ENCODE data around the gene C9. TPM values are rescaled to one million over a fixed set of nuclear protein-coding genes. Genes with fewer than 3 reads are reported as not detected.

C9 gene
- total RNA-seq, 3 donors from 2014 or later (not counting 1 experiment from before 2014, with no cell fraction given), result 0.52 TPM; not detected in 2

- DNase-seq (no peak), ATAC-seq (no peak)
- H3K4me3 ChIP-seq (ENCODE audit: low read length), result no peak overlapping the region
- peaks cover 60% of the 10 kb centered on the region for H3K4me1 ChIP-seq (ENCODE audit: control insufficient read depth, insufficient read depth, low read length)
- Mint-ChIP-seq H3K27me3 (ENCODE audit: low read depth in 2 of 2) (no peaks in the 10 kb centered on the region), H3K27ac (peak overlapping the region; percentile 72 to 78), H3K4me1 (peaks cover 74 to 79% of the 10 kb centered on the region in 2 donors), H3K9me3 (no peaks in the 10 kb centered on the region), H3K36me3 (no peaks in the 10 kb centered on the region), H3K4me3 (peak overlapping the region; percentile 43)
- no peaks in the 10 kb centered on the region for H3K36me3 ChIP-seq (ENCODE audit: control insufficient read depth, insufficient read depth, low read length)
- WGBS (ENCODE audit: insufficient coverage), result 100% methylated on average over 2 of the region's 2 CpGs
- H3K27ac ChIP-seq (ENCODE audit: low read length), result no peak overlapping the region
- H3K27me3 ChIP-seq (ENCODE audit: control insufficient read depth, insufficient read depth, low read length), result no peaks in the 10 kb centered on the region
- H3K9me3 ChIP-seq (ENCODE audit: control insufficient read depth, insufficient read depth, low read length), result no peaks in the 10 kb centered on the region
- intact Hi-C loops (cut with micrococcal nuclease), result no loop called here
- no peak for TF ChIP-seq CTCF (IDR thresholded peaks at IDR 0.05)
These were observed 97.1 kb downstream of the C9 start for GRCh38 chr5:39267186-39267585.

- H3K36me3 Mint-ChIP-seq, result no peaks in the 10 kb centered on the region
- H3K4me1 Mint-ChIP-seq, result peaks cover 78 to 82% of the 10 kb centered on the region in 2 donors
- peaks cover 56% of the 10 kb centered on the region for H3K4me1 ChIP-seq (ENCODE audit: control insufficient read depth, insufficient read depth, low read length)
These were observed 97.9 kb downstream of the C9 start for GRCh38 chr5:39266442-39266841.

GRCh38 chr5:39264528-39264927 is 99.8 kb downstream of the C9 start:
- ATAC-seq (peak; percentile 75 to 87 (median 79)), DNase-seq (peak in 1 of 2 donors; percentile 30)
- Histone ChIP-seq H3K36me3 (ENCODE audit: control insufficient read depth, insufficient read depth, low read length) (no peaks in the 10 kb centered on the region), H3K27ac (ENCODE audit: low read length) (peak overlapping the region; percentile 17), H3K27me3 (ENCODE audit: control insufficient read depth, insufficient read depth, low read length) (no peaks in the 10 kb centered on the region), H3K9me3 (ENCODE audit: control insufficient read depth, insufficient read depth, low read length) (no peaks in the 10 kb centered on the region), H3K4me3 (ENCODE audit: low read length) (no peak overlapping the region), H3K4me1 (ENCODE audit: control insufficient read depth, insufficient read depth, low read length) (peaks cover 53% of the 10 kb centered on the region)
- intact Hi-C loops (cut with micrococcal nuclease), result no loop called here
- Mint-ChIP-seq H3K27me3 (ENCODE audit: low read depth in 2 of 2) (no peaks in the 10 kb centered on the region), H3K4me1 (peaks cover 83 to 92% of the 10 kb centered on the region in 2 donors), H3K9me3 (no peaks in the 10 kb centered on the region), H3K4me3 (peak overlapping the region; percentile 56), H3K36me3 (no peaks in the 10 kb centered on the region), H3K27ac (peak overlapping the region; percentile 72 to 78)
- no peak for TF ChIP-seq CTCF (IDR thresholded peaks at IDR 0.05)
- WGBS (ENCODE audit: insufficient coverage), result no CpG with 5 or more reads among the region's 1 CpG

More at GRCh38 chr5:39266442-39266841, 97.9 kb downstream of the C9 start:
- no peaks in the 10 kb centered on the region for H3K27me3 Mint-ChIP-seq (ENCODE audit: low read depth in 2 of 2)
- peak overlapping the region; percentile 72 to 78 for H3K27ac Mint-ChIP-seq
- 50% methylated on average over 1 of the region's 2 CpGs for WGBS (ENCODE audit: insufficient coverage)
- ATAC-seq (no peak), DNase-seq (no peak)
- H3K4me3 Mint-ChIP-seq, result peak overlapping the region; percentile 43
- intact Hi-C loops (cut with micrococcal nuclease), result no loop called here
- Histone ChIP-seq H3K27me3 (ENCODE audit: control insufficient read depth, insufficient read depth, low read length) (no peaks in the 10 kb centered on the region), H3K4me3 (ENCODE audit: low read length) (no peak overlapping the region), H3K9me3 (ENCODE audit: control insufficient read depth, insufficient read depth, low read length) (no peaks in the 10 kb centered on the region), H3K27ac (ENCODE audit: low read length) (no peak overlapping the region), H3K36me3 (ENCODE audit: control insufficient read depth, insufficient read depth, low read length) (no peaks in the 10 kb centered on the region)
- TF ChIP-seq CTCF (IDR thresholded peaks at IDR 0.05), result no peak
- H3K9me3 Mint-ChIP-seq, result no peaks in the 10 kb centered on the region

- Histone ChIP-seq H3K27ac (ENCODE audit: low read length) (no peak overlapping the region), H3K9me3 (ENCODE audit: control insufficient read depth, insufficient read depth, low read length) (no peaks in the 10 kb centered on the region), H3K4me3 (ENCODE audit: low read length) (no peak overlapping the region), H3K4me1 (ENCODE audit: control insufficient read depth, insufficient read depth, low read length) (peaks cover 49% of the 10 kb centered on the region), H3K27me3 (ENCODE audit: control insufficient read depth, insufficient read depth, low read length) (no peaks in the 10 kb centered on the region), H3K36me3 (ENCODE audit: control insufficient read depth, insufficient read depth, low read length) (peaks cover 4% of the 10 kb centered on the region)
- H3K27ac Mint-ChIP-seq, result peak overlapping the region; percentile 72 to 78
- no peaks in the 10 kb centered on the region for H3K36me3 Mint-ChIP-seq
- DNase-seq (no peak), ATAC-seq (no peak)
- peaks cover 89 to 93% of the 10 kb centered on the region in 2 donors for H3K4me1 Mint-ChIP-seq
- peak overlapping the region; percentile 26 for H3K4me3 Mint-ChIP-seq
- H3K9me3 Mint-ChIP-seq, result no peaks in the 10 kb centered on the region
- no peaks in the 10 kb centered on the region for H3K27me3 Mint-ChIP-seq (ENCODE audit: low read depth in 2 of 2)
- intact Hi-C loops (cut with micrococcal nuclease), result no loop called here
- 89% methylated on average over 2 of the region's 2 CpGs for WGBS (ENCODE audit: insufficient coverage)
- no peak for TF ChIP-seq CTCF (IDR thresholded peaks at IDR 0.05)
These were observed 101.3 kb downstream of the C9 start for GRCh38 chr5:39262981-39263380.
